ENCODE measurements around the gene MAEA.

DNA sequence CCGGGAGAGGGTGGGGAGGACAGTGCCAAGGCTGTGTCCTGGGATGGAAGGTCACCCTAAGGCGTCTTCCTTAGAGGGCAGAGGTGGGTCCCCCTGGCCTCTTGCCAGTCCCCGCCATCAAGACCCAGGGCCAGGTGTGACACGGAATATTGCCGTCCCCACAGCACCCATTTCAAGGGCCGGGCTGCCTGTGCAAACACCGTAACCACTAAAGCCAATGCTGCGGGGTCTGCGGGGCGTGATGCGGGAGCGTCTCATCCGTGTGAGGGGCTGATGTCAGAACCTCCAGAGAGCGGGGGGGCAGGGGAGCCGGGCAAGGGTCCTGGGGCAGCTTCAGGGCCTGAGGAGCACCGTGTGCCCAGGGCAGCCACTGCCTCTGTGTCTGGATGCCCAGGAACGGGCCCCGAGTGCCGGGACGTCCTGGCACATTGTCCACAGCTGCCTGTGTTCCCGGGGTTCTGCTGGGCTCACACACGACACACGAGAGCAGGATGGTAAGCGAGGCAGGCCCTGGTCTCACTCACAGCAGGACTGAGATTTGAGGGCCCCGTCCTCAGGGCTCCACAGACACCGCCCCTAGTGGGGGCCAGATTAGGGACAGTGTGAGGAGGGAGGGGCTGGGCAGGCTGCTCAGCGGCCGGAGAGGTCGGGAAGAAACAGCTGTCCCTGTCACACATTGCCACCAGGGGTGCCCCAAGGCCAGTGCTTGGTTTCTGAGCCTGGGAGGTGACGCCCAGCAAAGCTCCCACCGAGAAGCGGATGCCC lies 87.3 kb downstream of the MAEA start:
- TF ChIP-seq, protein P1, sequence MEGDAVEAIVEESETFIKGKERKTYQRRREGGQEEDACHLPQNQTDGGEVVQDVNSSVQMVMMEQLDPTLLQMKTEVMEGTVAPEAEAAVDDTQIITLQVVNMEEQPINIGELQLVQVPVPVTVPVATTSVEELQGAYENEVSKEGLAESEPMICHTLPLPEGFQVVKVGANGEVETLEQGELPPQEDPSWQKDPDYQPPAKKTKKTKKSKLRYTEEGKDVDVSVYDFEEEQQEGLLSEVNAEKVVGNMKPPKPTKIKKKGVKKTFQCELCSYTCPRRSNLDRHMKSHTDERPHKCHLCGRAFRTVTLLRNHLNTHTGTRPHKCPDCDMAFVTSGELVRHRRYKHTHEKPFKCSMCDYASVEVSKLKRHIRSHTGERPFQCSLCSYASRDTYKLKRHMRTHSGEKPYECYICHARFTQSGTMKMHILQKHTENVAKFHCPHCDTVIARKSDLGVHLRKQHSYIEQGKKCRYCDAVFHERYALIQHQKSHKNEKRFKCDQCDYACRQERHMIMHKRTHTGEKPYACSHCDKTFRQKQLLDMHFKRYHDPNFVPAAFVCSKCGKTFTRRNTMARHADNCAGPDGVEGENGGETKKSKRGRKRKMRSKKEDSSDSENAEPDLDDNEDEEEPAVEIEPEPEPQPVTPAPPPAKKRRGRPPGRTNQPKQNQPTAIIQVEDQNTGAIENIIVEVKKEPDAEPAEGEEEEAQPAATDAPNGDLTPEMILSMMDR (IDR thresholded peaks at IDR 0.05; ENCODE audit: low read depth, low read length, missing input control) = no peak
- TF ChIP-seq JUND (IDR thresholded peaks at IDR 0.05) (no peak), TAF1 (conservative IDR thresholded peaks at IDR 0.05) (no peak), SP1 (IDR thresholded peaks at IDR 0.05) (no peak), RXRA (IDR thresholded peaks at IDR 0.05) (no peak), YY1 (IDR thresholded peaks at IDR 0.05) (no peak), FOXA1 (IDR thresholded peaks at IDR 0.05) (no peak), FOXA2 (IDR thresholded peaks at IDR 0.05) (no peak), RAD21 (IDR thresholded peaks at IDR 0.05) (no peak), EGR1 (IDR thresholded peaks at IDR 0.05; ENCODE audit: low read depth in 2 of 2) (no peak)
- TF ChIP-seq, protein P2, sequence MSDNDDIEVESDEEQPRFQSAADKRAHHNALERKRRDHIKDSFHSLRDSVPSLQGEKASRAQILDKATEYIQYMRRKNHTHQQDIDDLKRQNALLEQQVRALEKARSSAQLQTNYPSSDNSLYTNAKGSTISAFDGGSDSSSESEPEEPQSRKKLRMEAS (IDR thresholded peaks at IDR 0.05) = no peak
- TF ChIP-seq, protein P3, sequence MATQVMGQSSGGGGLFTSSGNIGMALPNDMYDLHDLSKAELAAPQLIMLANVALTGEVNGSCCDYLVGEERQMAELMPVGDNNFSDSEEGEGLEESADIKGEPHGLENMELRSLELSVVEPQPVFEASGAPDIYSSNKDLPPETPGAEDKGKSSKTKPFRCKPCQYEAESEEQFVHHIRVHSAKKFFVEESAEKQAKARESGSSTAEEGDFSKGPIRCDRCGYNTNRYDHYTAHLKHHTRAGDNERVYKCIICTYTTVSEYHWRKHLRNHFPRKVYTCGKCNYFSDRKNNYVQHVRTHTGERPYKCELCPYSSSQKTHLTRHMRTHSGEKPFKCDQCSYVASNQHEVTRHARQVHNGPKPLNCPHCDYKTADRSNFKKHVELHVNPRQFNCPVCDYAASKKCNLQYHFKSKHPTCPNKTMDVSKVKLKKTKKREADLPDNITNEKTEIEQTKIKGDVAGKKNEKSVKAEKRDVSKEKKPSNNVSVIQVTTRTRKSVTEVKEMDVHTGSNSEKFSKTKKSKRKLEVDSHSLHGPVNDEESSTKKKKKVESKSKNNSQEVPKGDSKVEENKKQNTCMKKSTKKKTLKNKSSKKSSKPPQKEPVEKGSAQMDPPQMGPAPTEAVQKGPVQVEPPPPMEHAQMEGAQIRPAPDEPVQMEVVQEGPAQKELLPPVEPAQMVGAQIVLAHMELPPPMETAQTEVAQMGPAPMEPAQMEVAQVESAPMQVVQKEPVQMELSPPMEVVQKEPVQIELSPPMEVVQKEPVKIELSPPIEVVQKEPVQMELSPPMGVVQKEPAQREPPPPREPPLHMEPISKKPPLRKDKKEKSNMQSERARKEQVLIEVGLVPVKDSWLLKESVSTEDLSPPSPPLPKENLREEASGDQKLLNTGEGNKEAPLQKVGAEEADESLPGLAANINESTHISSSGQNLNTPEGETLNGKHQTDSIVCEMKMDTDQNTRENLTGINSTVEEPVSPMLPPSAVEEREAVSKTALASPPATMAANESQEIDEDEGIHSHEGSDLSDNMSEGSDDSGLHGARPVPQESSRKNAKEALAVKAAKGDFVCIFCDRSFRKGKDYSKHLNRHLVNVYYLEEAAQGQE (IDR thresholded peaks at IDR 0.05) = no peak
- TF ChIP-seq, protein P4, sequence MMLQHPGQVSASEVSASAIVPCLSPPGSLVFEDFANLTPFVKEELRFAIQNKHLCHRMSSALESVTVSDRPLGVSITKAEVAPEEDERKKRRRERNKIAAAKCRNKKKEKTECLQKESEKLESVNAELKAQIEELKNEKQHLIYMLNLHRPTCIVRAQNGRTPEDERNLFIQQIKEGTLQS (IDR thresholded peaks at IDR 0.05) = no peak

All from liver (tissue), 3 donors.